Measurements from ENCODE around the gene HLA-DRB5.

DNA sequence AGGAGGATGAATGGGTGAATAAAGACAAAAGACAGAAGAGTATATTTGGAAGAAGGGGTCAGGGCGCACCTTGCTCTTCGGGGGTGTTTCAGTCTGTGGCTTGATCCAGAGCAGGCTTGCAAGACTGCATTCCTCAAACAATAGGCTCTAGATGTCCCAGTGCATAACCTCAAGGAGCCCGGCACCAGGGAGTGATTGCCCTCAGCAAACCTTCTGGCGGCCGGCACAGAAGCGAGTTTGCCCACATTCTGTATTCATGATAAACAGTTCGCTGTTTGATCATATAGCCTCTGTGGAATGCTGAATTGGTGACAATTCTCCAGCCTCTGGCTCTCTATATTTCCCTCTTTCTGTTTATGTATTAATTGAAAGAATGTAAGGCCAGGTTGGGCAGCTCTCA lies 29.7 kb upstream of the HLA-DRB5 start:
- TF ChIP-seq, protein P1, sequence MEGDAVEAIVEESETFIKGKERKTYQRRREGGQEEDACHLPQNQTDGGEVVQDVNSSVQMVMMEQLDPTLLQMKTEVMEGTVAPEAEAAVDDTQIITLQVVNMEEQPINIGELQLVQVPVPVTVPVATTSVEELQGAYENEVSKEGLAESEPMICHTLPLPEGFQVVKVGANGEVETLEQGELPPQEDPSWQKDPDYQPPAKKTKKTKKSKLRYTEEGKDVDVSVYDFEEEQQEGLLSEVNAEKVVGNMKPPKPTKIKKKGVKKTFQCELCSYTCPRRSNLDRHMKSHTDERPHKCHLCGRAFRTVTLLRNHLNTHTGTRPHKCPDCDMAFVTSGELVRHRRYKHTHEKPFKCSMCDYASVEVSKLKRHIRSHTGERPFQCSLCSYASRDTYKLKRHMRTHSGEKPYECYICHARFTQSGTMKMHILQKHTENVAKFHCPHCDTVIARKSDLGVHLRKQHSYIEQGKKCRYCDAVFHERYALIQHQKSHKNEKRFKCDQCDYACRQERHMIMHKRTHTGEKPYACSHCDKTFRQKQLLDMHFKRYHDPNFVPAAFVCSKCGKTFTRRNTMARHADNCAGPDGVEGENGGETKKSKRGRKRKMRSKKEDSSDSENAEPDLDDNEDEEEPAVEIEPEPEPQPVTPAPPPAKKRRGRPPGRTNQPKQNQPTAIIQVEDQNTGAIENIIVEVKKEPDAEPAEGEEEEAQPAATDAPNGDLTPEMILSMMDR (IDR thresholded peaks at IDR 0.05; ENCODE audit: extremely low read depth in 1 of 2, insufficient read depth in 1 of 2, low read depth in 1 of 2, low read length in 2 of 2): no peak
- TF ChIP-seq POLR2AphosphoS5 (IDR thresholded peaks at IDR 0.05; ENCODE audit: insufficient read depth, low read depth, low read length): no peak
- TF ChIP-seq POLR2A (IDR thresholded peaks at IDR 0.05; ENCODE audit: low read depth, low read length): no peak
- TF ChIP-seq GATA2 (IDR thresholded peaks at IDR 0.05; ENCODE audit: insufficient read depth, insufficient read length, low read depth, low read length): no peak
- TF ChIP-seq MYC (IDR thresholded peaks at IDR 0.05; ENCODE audit: low read depth, low read length): no peak
- TF ChIP-seq EZH2 (IDR thresholded peaks at IDR 0.05; ENCODE audit: borderline replicate concordance, low read depth, low read length, severe bottlenecking): no peak
- TF ChIP-seq, protein P2, sequence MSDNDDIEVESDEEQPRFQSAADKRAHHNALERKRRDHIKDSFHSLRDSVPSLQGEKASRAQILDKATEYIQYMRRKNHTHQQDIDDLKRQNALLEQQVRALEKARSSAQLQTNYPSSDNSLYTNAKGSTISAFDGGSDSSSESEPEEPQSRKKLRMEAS (IDR thresholded peaks at IDR 0.05; ENCODE audit: insufficient read depth, insufficient read length): no peak
